Heart left ventricle (tissue), 13 donors: ENCODE measurements around the gene RRP9.

ENCODE experiments used
- CTCF ChIP-seq, 12 donors: fragments of 200-600 bp; sonication (generic) in 4 of 12; IDR thresholded peaks; one replicate each; pipeline versions ENCODE4 v1.5.0 to v1.8.0; 2018 to 2022; ENCODE audit warnings: antibody characterized with exemption in 12 of 12, mild to moderate bottlenecking in 5 of 12
- POLR2A ChIP-seq, 2 donors: fragments of 450-650 bp; IDR thresholded peaks; one replicate each; pipeline ENCODE4 v1.6.1; 2017; ENCODE audit warnings: antibody characterized with exemption in 2 of 2, mild to moderate bottlenecking in 2 of 2, moderate library complexity in 2 of 2
- donor health status: ischemic (EF 13 %, LVEDD 7.1; RV severe dilation, severe dysfunction).
- donor health status: DM: no; HTN: yes; CAD: no.
- donor health status: DM: no; HTN: no; CAD: no.
- donor health status: ischemic (EF 25% LVEDD 6.9; RV normal size, moderate dysfunction).
- donor health status: ischemic (EF 25% LVEDD 5.7; RV mildly dilated, moderate dysfunction).
- donor health status: ischemic (EF 35%, LVEDD 5.7; RV mildly dilated, moderate dysfunction).
- donor health status: nonischemic (EF 11% LVEDD 7.7; RV severe dilation, severe dysfunction).
- donor health status: DM: yes; HTN: yes; CAD: no.
- donor health status: PGD.
- donor health status: ischemic (EF 29% LVEDD 5.4; RV normal size, mild dysfunction).
- donor health status: nonischemic (EF 23%, LVEDD 6.1; RV moderate dilation, normal function).

GRCh38 chr3:51935886-51936755 is 5.6 kb downstream of the RRP9 start:
- TF ChIP-seq CTCF (IDR thresholded peaks at IDR 0.05), result no peak
- no peak for TF ChIP-seq POLR2A (IDR thresholded peaks at IDR 0.05)
